ENCODE data around the gene EMP1. TPM values are rescaled to one million over a fixed set of nuclear protein-coding genes. Genes with fewer than 3 reads are reported as not detected.

The EMP1 gene
- total and polyA plus RNA-seq, 12 donors: 46.2 to 403 (median 88.5) TPM

DNA sequence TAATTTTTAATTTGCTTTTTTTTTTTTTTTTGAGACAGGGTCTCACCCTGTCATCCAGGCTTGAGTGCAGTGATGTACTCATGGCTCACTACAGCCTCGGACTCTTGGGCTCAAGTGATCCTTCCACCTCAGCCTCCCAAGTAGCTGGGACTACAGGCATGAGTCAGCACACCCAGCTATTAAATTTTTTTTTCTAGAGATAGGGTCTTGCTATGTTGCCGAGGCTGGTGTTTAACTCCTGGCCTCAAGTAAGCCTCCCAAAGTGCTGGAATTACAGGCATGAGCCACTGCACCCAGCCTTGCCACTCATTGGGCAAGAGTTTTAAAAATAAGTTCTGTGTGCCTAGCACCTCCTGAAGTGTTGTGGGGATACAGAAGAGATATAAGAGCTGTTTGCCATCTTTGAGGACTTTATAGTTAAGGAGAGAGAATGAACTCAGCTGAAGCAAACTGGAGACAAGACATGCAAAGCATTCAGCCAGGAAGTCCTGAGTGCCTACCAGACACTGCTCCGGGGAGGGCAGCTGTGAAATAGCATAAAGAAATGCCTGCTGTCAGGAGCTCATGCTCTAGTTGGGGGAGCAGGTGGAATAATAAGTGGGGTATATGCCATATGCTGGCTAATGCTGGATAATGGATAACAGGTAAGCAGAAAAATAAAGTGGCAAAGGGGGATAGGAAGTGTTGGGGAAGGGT lies 15.0 kb upstream of the EMP1 start:
- DNase-seq (no peak), ATAC-seq (no peak)
- 65 to 67% methylated on average over 3 of the region's 3 CpGs for WGBS, 2 donors
- Histone ChIP-seq H3K36me3 (no peaks in the 10 kb centered on the region), H3K4me3 (no peak overlapping the region), H3K9me3 (no peaks in the 10 kb centered on the region), H3K27ac (no peak overlapping the region), H3K4me1 (peaks cover 10 to 19% (median 18%) of the 10 kb centered on the region in 9 donors), H3K27me3 (peaks cover 0 to 13% (median 0%) of the 10 kb centered on the region in 7 donors)
- intact Hi-C loops (cut with DNase I): no loop called here
- no peak for TF ChIP-seq CTCF (IDR thresholded peaks at IDR 0.05)

GRCh38 chr12:13182881-13183280 lies 13.6 kb upstream of the EMP1 start:
- intact Hi-C loops (cut with DNase I): no loop called here
- H3K27me3 ChIP-seq: peaks cover 0 to 13% (median 0%) of the 10 kb centered on the region in 7 donors
- WGBS, 2 donors: 97 to 100% methylated on average over 1 of the region's 1 CpG
- no peak overlapping the region for H3K27ac ChIP-seq
- DNase-seq: no peak
- ATAC-seq: no peak
- H3K36me3 ChIP-seq: no peaks in the 10 kb centered on the region
- no peaks in the 10 kb centered on the region for H3K9me3 ChIP-seq
- H3K4me3 ChIP-seq: no peak overlapping the region
- TF ChIP-seq CTCF (IDR thresholded peaks at IDR 0.05): no peak
- H3K4me1 ChIP-seq: peaks cover 10 to 19% (median 18%) of the 10 kb centered on the region in 9 donors

GRCh38 chr12:13183620-13184019 lies 12.9 kb upstream of the EMP1 start:
- DNase-seq: no peak
- H3K4me3 ChIP-seq: no peak overlapping the region
- peaks cover 10 to 17% (median 15%) of the 10 kb centered on the region in 9 donors for H3K4me1 ChIP-seq
- no peak for TF ChIP-seq CTCF (IDR thresholded peaks at IDR 0.05)
- no peaks in the 10 kb centered on the region for H3K9me3 ChIP-seq
- no peak for ATAC-seq
- peaks cover 0 to 13% (median 0%) of the 10 kb centered on the region in 7 donors for H3K27me3 ChIP-seq
- no peaks in the 10 kb centered on the region for H3K36me3 ChIP-seq
- intact Hi-C loops (cut with DNase I): no loop called here
- H3K27ac ChIP-seq: no peak overlapping the region

DNA sequence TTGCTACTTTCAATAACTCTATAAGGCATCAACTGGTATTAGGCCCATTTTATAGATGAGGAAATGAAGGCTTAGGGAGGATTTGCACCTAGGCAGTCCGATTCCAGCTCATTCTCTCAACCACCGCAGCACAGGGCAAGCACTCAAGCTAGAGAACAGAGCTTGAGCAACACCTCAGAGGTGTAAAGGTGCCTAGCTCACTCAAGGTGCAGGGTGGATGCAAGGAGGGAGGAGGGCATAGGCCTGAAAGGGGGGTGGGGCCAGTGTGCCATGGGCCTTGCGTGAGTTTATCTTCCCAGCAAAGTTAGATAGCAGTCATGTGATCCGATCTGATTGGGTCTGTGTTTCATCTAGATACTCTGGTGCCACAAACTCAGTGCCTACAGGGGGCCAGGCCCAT lies 10.2 kb upstream of the EMP1 start:
- WGBS, 2 donors: 90 to 97% methylated on average over 4 of the region's 4 CpGs
- H3K27me3 ChIP-seq: peaks cover 0 to 13% (median 0%) of the 10 kb centered on the region in 7 donors
- no peak for ATAC-seq
- H3K9me3 ChIP-seq: no peaks in the 10 kb centered on the region
- H3K27ac ChIP-seq: no peak overlapping the region
- no peaks in the 10 kb centered on the region for H3K36me3 ChIP-seq
- TF ChIP-seq CTCF (IDR thresholded peaks at IDR 0.05): no peak
- no peak for DNase-seq
- H3K4me3 ChIP-seq: no peak overlapping the region
- peaks cover 0 to 11% (median 0%) of the 10 kb centered on the region in 9 donors for H3K4me1 ChIP-seq
- intact Hi-C loops (cut with DNase I): no loop called here
